ENCODE measurements around the gene ABCF1. TPM values are rescaled to one million over a fixed set of nuclear protein-coding genes. Genes with fewer than 3 reads are reported as not detected.

Gene ABCF1
- total RNA-seq, 1 donor from 2014 or later: 93.7 TPM

DNA sequence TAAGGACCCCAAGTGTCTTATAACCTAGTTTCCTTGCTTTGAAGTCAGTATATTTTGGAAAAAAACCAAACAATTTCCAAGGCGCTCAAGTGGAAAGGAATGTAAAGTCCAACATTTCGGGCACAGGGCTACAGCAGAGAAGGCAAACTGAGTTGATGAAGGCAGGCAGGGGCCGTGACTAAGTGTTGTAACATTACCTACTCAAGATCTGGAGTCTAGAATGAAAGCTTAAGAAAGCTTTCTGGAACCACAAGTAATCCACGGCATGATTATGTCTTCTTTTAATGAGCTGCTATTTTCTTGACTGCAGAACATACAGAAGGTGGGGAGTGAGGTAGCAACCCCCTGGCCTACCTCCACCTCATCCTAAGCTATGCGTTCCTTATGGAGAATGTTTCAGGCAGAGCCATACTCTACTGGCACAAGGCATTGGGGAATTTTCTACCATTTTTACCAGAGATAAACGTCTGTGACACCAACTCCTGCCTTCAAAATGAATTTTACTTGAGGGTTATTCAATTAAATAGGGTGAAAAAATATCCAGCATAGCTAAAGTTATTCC is 41.5 kb downstream of the ABCF1 start:
- peaks cover 69% of the 10 kb centered on the region for H3K4me1 Mint-ChIP-seq
- H3K36me3 Mint-ChIP-seq (ENCODE audit: low read depth): peaks cover 47% of the 10 kb centered on the region
- H3K4me3 Mint-ChIP-seq: peak overlapping the region; percentile 32
- DNase-seq (ENCODE audit: low read depth, low spot score): no peak
- peaks cover 33% of the 10 kb centered on the region for H3K27me3 Mint-ChIP-seq (ENCODE audit: low read depth)
- peak overlapping the region; percentile 4 for H3K27ac Mint-ChIP-seq (ENCODE audit: unreplicated experiment)
- TF ChIP-seq, protein P1, sequence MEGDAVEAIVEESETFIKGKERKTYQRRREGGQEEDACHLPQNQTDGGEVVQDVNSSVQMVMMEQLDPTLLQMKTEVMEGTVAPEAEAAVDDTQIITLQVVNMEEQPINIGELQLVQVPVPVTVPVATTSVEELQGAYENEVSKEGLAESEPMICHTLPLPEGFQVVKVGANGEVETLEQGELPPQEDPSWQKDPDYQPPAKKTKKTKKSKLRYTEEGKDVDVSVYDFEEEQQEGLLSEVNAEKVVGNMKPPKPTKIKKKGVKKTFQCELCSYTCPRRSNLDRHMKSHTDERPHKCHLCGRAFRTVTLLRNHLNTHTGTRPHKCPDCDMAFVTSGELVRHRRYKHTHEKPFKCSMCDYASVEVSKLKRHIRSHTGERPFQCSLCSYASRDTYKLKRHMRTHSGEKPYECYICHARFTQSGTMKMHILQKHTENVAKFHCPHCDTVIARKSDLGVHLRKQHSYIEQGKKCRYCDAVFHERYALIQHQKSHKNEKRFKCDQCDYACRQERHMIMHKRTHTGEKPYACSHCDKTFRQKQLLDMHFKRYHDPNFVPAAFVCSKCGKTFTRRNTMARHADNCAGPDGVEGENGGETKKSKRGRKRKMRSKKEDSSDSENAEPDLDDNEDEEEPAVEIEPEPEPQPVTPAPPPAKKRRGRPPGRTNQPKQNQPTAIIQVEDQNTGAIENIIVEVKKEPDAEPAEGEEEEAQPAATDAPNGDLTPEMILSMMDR (conservative IDR thresholded peaks at IDR 0.05): no peak
- peaks cover 2% of the 10 kb centered on the region for H3K9me3 Mint-ChIP-seq

GRCh38 chr6:30613251-30614043 is 42.2 kb downstream of the ABCF1 start:
- no peak for DNase-seq (ENCODE audit: low read depth, low spot score)
- TF ChIP-seq, protein P1 (conservative IDR thresholded peaks at IDR 0.05): no peak
- Mint-ChIP-seq H3K27me3 (ENCODE audit: low read depth) (peaks cover 34% of the 10 kb centered on the region), H3K4me3 (peak overlapping the region; percentile 99), H3K9me3 (peaks cover 2% of the 10 kb centered on the region), H3K36me3 (ENCODE audit: low read depth) (peaks cover 46% of the 10 kb centered on the region), H3K4me1 (peaks cover 73% of the 10 kb centered on the region), H3K27ac (ENCODE audit: unreplicated experiment) (peak overlapping the region; percentile 31)

- H3K36me3 Mint-ChIP-seq (ENCODE audit: low read depth): peaks cover 40% of the 10 kb centered on the region
- peak overlapping the region; percentile 99 for H3K4me3 Mint-ChIP-seq
- peaks cover 30% of the 10 kb centered on the region for H3K27me3 Mint-ChIP-seq (ENCODE audit: low read depth)
- TF ChIP-seq, protein P1 (conservative IDR thresholded peaks at IDR 0.05): no peak
- H3K27ac Mint-ChIP-seq (ENCODE audit: unreplicated experiment): peak overlapping the region; percentile 70
- H3K9me3 Mint-ChIP-seq: peaks cover 2% of the 10 kb centered on the region
- DNase-seq (ENCODE audit: low read depth, low spot score): no peak
- peaks cover 70% of the 10 kb centered on the region for H3K4me1 Mint-ChIP-seq
These were observed 43.0 kb downstream of the ABCF1 start for GRCh38 chr6:30614044-30614842.

- peaks cover 30% of the 10 kb centered on the region for H3K27me3 Mint-ChIP-seq (ENCODE audit: low read depth)
- peaks cover 35% of the 10 kb centered on the region for H3K36me3 Mint-ChIP-seq (ENCODE audit: low read depth)
- H3K27ac Mint-ChIP-seq (ENCODE audit: unreplicated experiment): peak overlapping the region; percentile 97
- peak; percentile 70 for DNase-seq (ENCODE audit: low read depth, low spot score)
- H3K4me3 Mint-ChIP-seq: peak overlapping the region; percentile 99
- peaks cover 2% of the 10 kb centered on the region for H3K9me3 Mint-ChIP-seq
- TF ChIP-seq, protein P1 (conservative IDR thresholded peaks at IDR 0.05): no peak
- H3K4me1 Mint-ChIP-seq: peaks cover 70% of the 10 kb centered on the region
These were observed 43.6 kb downstream of the ABCF1 start for GRCh38 chr6:30614843-30615218.

DNA sequence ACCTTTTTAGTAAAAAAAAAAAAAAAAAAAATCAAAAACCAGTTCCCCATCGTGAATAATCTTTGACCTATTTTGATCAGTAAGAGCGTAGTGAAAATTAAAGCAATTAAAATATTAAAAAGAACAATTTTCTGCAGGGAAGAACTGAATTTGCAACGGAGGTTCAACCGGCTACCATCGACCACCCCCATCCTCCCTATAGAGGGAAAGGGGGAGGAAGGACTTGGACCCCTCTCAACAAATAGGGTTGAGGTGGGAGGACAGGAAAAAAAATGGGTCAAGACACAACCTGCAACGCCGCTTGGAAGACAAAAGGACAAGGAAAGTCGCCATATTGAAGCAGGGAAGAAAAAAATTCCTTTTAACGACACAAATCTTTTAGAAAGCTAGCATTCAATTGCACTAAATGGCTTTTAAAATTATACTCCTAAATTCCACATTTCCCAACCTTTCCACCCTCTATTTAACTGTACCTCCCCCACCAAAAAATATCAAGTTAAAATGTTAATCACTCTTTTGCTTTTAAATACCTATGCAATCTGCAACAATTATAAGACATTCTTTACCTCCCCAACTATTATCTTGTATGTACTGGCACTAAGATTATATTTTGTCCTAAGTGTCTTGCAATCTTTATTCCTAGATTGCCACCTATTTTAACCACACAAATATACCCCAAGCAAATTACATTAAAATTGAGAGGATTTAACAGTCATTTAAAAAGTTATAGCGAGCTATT is 44.1 kb downstream of the ABCF1 start:
- peak overlapping the region; percentile 97 for H3K27ac Mint-ChIP-seq (ENCODE audit: unreplicated experiment)
- peak overlapping the region; percentile 99 for H3K4me3 Mint-ChIP-seq
- peaks cover 67% of the 10 kb centered on the region for H3K4me1 Mint-ChIP-seq
- H3K9me3 Mint-ChIP-seq: peaks cover 2% of the 10 kb centered on the region
- TF ChIP-seq, protein P1 (conservative IDR thresholded peaks at IDR 0.05): no peak
- peak; percentile 53 for DNase-seq (ENCODE audit: low read depth, low spot score)
- peaks cover 30% of the 10 kb centered on the region for H3K27me3 Mint-ChIP-seq (ENCODE audit: low read depth)
- peaks cover 35% of the 10 kb centered on the region for H3K36me3 Mint-ChIP-seq (ENCODE audit: low read depth)

All from neural crest cell (in vitro differentiated cells).